Activated CD8-positive, alpha-beta memory T cell treated with anti-CD3 and anti-CD28 coated beads, Interleukin-2, amount 50 U/mL, for 1 hour (primary cell): ENCODE data around the gene SEC23IP.
A peak's percentile ranks its signal among the peaks of the same experiment; 100 is the strongest.
"Not testable (repeated sequence)": the region's sequence is repeated elsewhere in the genome, so short reads cannot be mapped to it uniquely, and the experiment has no call there.

Experiments
- DNase-seq: peaks from one replicate; pipeline ENCODE4 v3.0.0-alpha.2; 2020; ENCODE audit errors: extremely low read depth

Gene SEC23IP

GRCh38 chr10:119892188-119893065 is at the start of gene SEC23IP:
Gene SEC23IP (plus strand): TSS chr10:119892730. CDS start chr10:119892783, 53 bp downstream.
- DNase-seq: peak; percentile 70

- no peak for DNase-seq
Measured at GRCh38 chr10:119845656-119846055, 46.9 kb upstream of the SEC23IP start.

- no peak for DNase-seq
Measured at GRCh38 chr10:119849031-119849789, 43.3 kb upstream of the SEC23IP start.

- DNase-seq: no peak
Measured at GRCh38 chr10:119849944-119850343, 42.6 kb upstream of the SEC23IP start.

- no peak for DNase-seq
Measured at GRCh38 chr10:119852277-119852676, 40.3 kb upstream of the SEC23IP start.

- no peak for DNase-seq
Measured at GRCh38 chr10:119852822-119853221, 39.7 kb upstream of the SEC23IP start.

GRCh38 chr10:119853574-119853973 is 39.0 kb upstream of the SEC23IP start:
- no peak for DNase-seq

- DNase-seq: no peak
Measured at GRCh38 chr10:119858063-119858462, 34.5 kb upstream of the SEC23IP start.

GRCh38 chr10:119859420-119860258 is 32.9 kb upstream of the SEC23IP start:
- no peak for DNase-seq

GRCh38 chr10:119860866-119861607 is 31.5 kb upstream of the SEC23IP start:
- DNase-seq: no peak

- DNase-seq: no peak
Measured at GRCh38 chr10:119862524-119862923, 30.0 kb upstream of the SEC23IP start.

- no peak for DNase-seq
Measured at GRCh38 chr10:119863951-119864565, 28.5 kb upstream of the SEC23IP start.

- DNase-seq: no peak
Measured at GRCh38 chr10:119865699-119866240, 26.8 kb upstream of the SEC23IP start.

- DNase-seq: no peak
Measured at GRCh38 chr10:119867317-119867716, 25.2 kb upstream of the SEC23IP start.

- not testable (repeated sequence) for DNase-seq
Measured at GRCh38 chr10:119869398-119869797, 23.1 kb upstream of the SEC23IP start.

GRCh38 chr10:119871881-119872609 is 20.5 kb upstream of the SEC23IP start:
- DNase-seq: no peak

- DNase-seq: no peak
Measured at GRCh38 chr10:119872610-119872859, 20.0 kb upstream of the SEC23IP start, which contains the start of gene MCMBP. Gene MCMBP (minus strand): TSS chr10:119872843. CDS start chr10:119872584, 259 bp downstream.

GRCh38 chr10:119872860-119873681 is 19.5 kb upstream of the SEC23IP start:
- DNase-seq: peak; percentile 56

GRCh38 chr10:119878524-119878923 is 14.0 kb upstream of the SEC23IP start:
- no peak for DNase-seq
